Frontal cortex (tissue), 4 donors: ENCODE measurements around the gene BBOF1. TPM values are rescaled to one million over a fixed set of nuclear protein-coding genes. Genes with fewer than 3 reads are reported as not detected.

Source experiments
- DNase-seq, 2 donors: peaks; one replicate each; pipeline ENCODE4 v3.0.0; 2012; ENCODE audit warnings: low spot score in 2 of 2
- FAIRE-seq: peaks from 2 replicates; lab custom pipeline; 2012; peaks lifted over from hg19 to GRCh38; lab: Jason Lieb, UNC
- small RNA-seq: library from RNA; depleted of rRNA; stranded (forward); fragments of <200 nt; gene quantifications from one replicate; pipeline ENCODE3, GENCODE V24; 2014
- total RNA-seq: library from RNA; depleted of rRNA; stranded (reverse); fragments of >200 nt; gene quantifications from one replicate; pipeline ENCODE4 v1.2.3, GENCODE V29; 2014
- donor health status: control.
- donor health status: control.
- donor health status: control.

BBOF1 gene
- total RNA-seq, 1 donor from 2014 or later, result 9.0 TPM

- DNase-seq, result peak; percentile 94 to 97
- peak; percentile 97 for FAIRE-seq
These were observed 65.3 kb downstream of the BBOF1 start, which contains the start of the genes ALDH6A1 and LIN52 for GRCh38 chr14:74084277-74085046. Gene ALDH6A1, minus strand, starts transcription at chr14:74084453. Its CDS starts 59 bp downstream, at chr14:74084394. Gene LIN52, plus strand, starts transcription at chr14:74084956. Its CDS starts 19 bp downstream, at chr14:74084975.

GRCh38 chr14:74085047-74085637 is 66.0 kb downstream of the BBOF1 start:
- peak in 1 of 2 donors; percentile 13 for DNase-seq
- no peak for FAIRE-seq

- DNase-seq, result no peak
These were observed 66.7 kb downstream of the BBOF1 start for GRCh38 chr14:74085828-74086227.

GRCh38 chr14:74089251-74090020 is 70.3 kb downstream of the BBOF1 start:
- DNase-seq (no peak), FAIRE-seq (no peak)

More at GRCh38 chr14:74085828-74086227, 66.7 kb downstream of the BBOF1 start:
- no peak for FAIRE-seq

- no peak for DNase-seq
- no peak for FAIRE-seq
These were observed 86.2 kb downstream of the BBOF1 start for GRCh38 chr14:74105381-74105780.

GRCh38 chr14:74109369-74109768 is 90.2 kb downstream of the BBOF1 start:
- no peak for DNase-seq
- no peak for FAIRE-seq

- DNase-seq (peak; percentile 18 to 44), FAIRE-seq (peak; percentile 45)
These were observed 92.5 kb downstream of the BBOF1 start for GRCh38 chr14:74111395-74112216.

Small RNAs within 50 kb of the gene (small RNA-seq; reads per million reads assigned to genes)
- gene AC005480.2, result not detected

Other genes starting within 250 kb of the BBOF1 start
- 4.9 TPM for gene PTGR2, start 167.5 kb upstream of the BBOF1 start, total RNA-seq
- gene ZNF410, start 132.5 kb upstream of the BBOF1 start, total RNA-seq, result 71.3 TPM
- gene FAM161B, start 69.3 kb upstream of the BBOF1 start, total RNA-seq, result 20.8 TPM
- gene COQ6, start 69.0 kb upstream of the BBOF1 start, total RNA-seq, result 18.8 TPM
- 4.9 TPM for gene ENTPD5, start 61 bp upstream of the BBOF1 start, total RNA-seq
- gene ALDH6A1, start 65.1 kb downstream of the BBOF1 start, total RNA-seq, result 35.1 TPM
- gene LIN52, start 65.6 kb downstream of the BBOF1 start, total RNA-seq, result 18.3 TPM
- not detected for gene VSX2, start 220.1 kb downstream of the BBOF1 start, total RNA-seq